ENCODE data around the gene TAF1D. TPM values are rescaled to one million over a fixed set of nuclear protein-coding genes. Genes with fewer than 3 reads are reported as not detected.
"Not testable (repeated sequence)": the region's sequence is repeated elsewhere in the genome, so short reads cannot be mapped to it uniquely, and the experiment has no call there.

The TAF1D gene
- total and polyA plus RNA-seq, 2 donors (not counting 3 experiments of a cell fraction or from before 2014, with no cell fraction given) = 60.7 to 181 TPM

- intact Hi-C loops (cut with micrococcal nuclease) = no loop called here
- Histone ChIP-seq H3K4me2 (ENCODE audit: insufficient read depth, low read length) (no peak overlapping the region), H3K4me1 (ENCODE audit: control insufficient read depth, extremely low read depth, insufficient read depth, low read length) (no peaks in the 10 kb centered on the region), H3K36me3 (ENCODE audit: control insufficient read depth in 2 of 2, extremely low read depth in 1 of 2, insufficient read depth in 2 of 2, low read length in 2 of 2) (no peaks in the 10 kb centered on the region), H3K27me3 (ENCODE audit: control insufficient read depth in 2 of 2, insufficient read depth in 2 of 2, low read length in 2 of 2) (no peaks in the 10 kb centered on the region), H3K4me3 (replicated peaks in 1 of 3; ENCODE audit: insufficient read depth in 1 of 3, low read depth in 1 of 3, low read length in 3 of 3) (no peak overlapping the region), H4K20me1 (replicated peaks; ENCODE audit: control insufficient read depth, extremely low read depth, insufficient read depth, low read length) (no peaks in the 10 kb centered on the region), H3K9me3 (replicated peaks; ENCODE audit: control insufficient read depth, insufficient read depth, low read length) (no peaks in the 10 kb centered on the region), H3K9ac (replicated peaks; ENCODE audit: extremely low read depth, insufficient read depth, low read length) (no peak overlapping the region), H2AFZ (ENCODE audit: low read depth, low read length) (no peak overlapping the region), H3K79me2 (ENCODE audit: control insufficient read depth, insufficient read depth, low read length) (no peaks in the 10 kb centered on the region), H3K9me1 (replicated peaks; ENCODE audit: control insufficient read depth, extremely low read depth, insufficient read depth, low read length) (no peaks in the 10 kb centered on the region), H3K27ac (ENCODE audit: insufficient read depth, low read depth, low read length) (no peak overlapping the region)
- no TSS peak for BruUV-seq (replicated peaks)
- dilution Hi-C loops (cut with MboI; ENCODE audit: extremely low pct_ligation_motif_present, low sequenced_read_pairs) = no loop called here
- no peak for TF ChIP-seq JUN (IDR thresholded peaks at IDR 0.05; ENCODE audit: borderline replicate concordance, insufficient read depth, insufficient read length, low read depth)
- TF ChIP-seq POLR2A (IDR thresholded peaks at IDR 0.05; ENCODE audit: low read depth, low read length) = no peak
- TF ChIP-seq POLR2AphosphoS5 (IDR thresholded peaks at IDR 0.05; ENCODE audit: insufficient read depth, low read depth, low read length) = no peak
- TF ChIP-seq EZH2 (IDR thresholded peaks at IDR 0.05; ENCODE audit: borderline replicate concordance, low read depth, low read length, severe bottlenecking) = no peak
- peak; percentile 26 to 33 for TF ChIP-seq CTCF (IDR thresholded peaks at IDR 0.05; ENCODE audit: extremely low read depth in 1 of 2, insufficient read depth in 1 of 2, low read depth in 1 of 2, low read length in 2 of 2)
- TF ChIP-seq FOS (IDR thresholded peaks at IDR 0.05; ENCODE audit: borderline replicate concordance, insufficient read depth, low read length) = peak; percentile 19
- TF ChIP-seq MAX (IDR thresholded peaks at IDR 0.05; ENCODE audit: insufficient read depth, insufficient read length) = no peak
- TF ChIP-seq GATA2 (IDR thresholded peaks at IDR 0.05; ENCODE audit: insufficient read depth, insufficient read length, low read depth, low read length) = no peak
- no peak for TF ChIP-seq MYC (IDR thresholded peaks at IDR 0.05; ENCODE audit: low read depth, low read length)
- ChIA-PET POLR2A (no interaction called here), CTCF (no interaction called here)
- DNase-seq (ENCODE audit: low read depth, low spot score) = peak; percentile 26
- FAIRE-seq = peak; percentile 77
These were observed 34.0 kb upstream of the TAF1D start for GRCh38 chr11:93775289-93775688.

- H3K4me2 ChIP-seq (ENCODE audit: insufficient read depth, low read length); H3K4me1 ChIP-seq (ENCODE audit: control insufficient read depth, extremely low read depth, insufficient read depth, low read length); H3K4me3 ChIP-seq (replicated peaks in 1 of 3; ENCODE audit: insufficient read depth in 1 of 3, low read depth in 1 of 3, low read length in 3 of 3); H3K9ac ChIP-seq (replicated peaks; ENCODE audit: extremely low read depth, insufficient read depth, low read length); H3K9me3 ChIP-seq (replicated peaks; ENCODE audit: control insufficient read depth, insufficient read depth, low read length); dilution Hi-C loops (cut with MboI; ENCODE audit: extremely low pct_ligation_motif_present, low sequenced_read_pairs); H3K36me3 ChIP-seq (ENCODE audit: control insufficient read depth in 2 of 2, extremely low read depth in 1 of 2, insufficient read depth in 2 of 2, low read length in 2 of 2); DNase-seq (ENCODE audit: low read depth, low spot score); H3K9me1 ChIP-seq (replicated peaks; ENCODE audit: control insufficient read depth, extremely low read depth, insufficient read depth, low read length); H3K27me3 ChIP-seq (ENCODE audit: control insufficient read depth in 2 of 2, insufficient read depth in 2 of 2, low read length in 2 of 2); POLR2A ChIA-PET; FAIRE-seq; H4K20me1 ChIP-seq (replicated peaks; ENCODE audit: control insufficient read depth, extremely low read depth, insufficient read depth, low read length); H3K79me2 ChIP-seq (ENCODE audit: control insufficient read depth, insufficient read depth, low read length); BruUV-seq (replicated peaks); intact Hi-C loops (cut with micrococcal nuclease); H3K27ac ChIP-seq (ENCODE audit: insufficient read depth, low read depth, low read length); H2AFZ ChIP-seq (ENCODE audit: low read depth, low read length): not testable (repeated sequence)
- CTCF ChIA-PET = interaction anchor here (1.4 to 2.7 kb wide), 2 partner anchors 9 to 11 kb away, joined by 5 to 8 read pairs; partner anchors contain the start of gene MED17
These were observed 33.3 kb upstream of the TAF1D start for GRCh38 chr11:93774560-93774959.
